HG03025 (cell line): ENCODE data around the gene PLEKHA7.

Source experiments
- ATAC-seq: cut with Tn5 transposase; IDR thresholded peaks from one replicate; pipeline ENCODE4 v1.9.1; 2021; ENCODE audit warnings: mild to moderate bottlenecking, moderate library complexity; ENCODE audit not compliant: unreplicated experiment, low FRiP score

PLEKHA7 gene

DNA sequence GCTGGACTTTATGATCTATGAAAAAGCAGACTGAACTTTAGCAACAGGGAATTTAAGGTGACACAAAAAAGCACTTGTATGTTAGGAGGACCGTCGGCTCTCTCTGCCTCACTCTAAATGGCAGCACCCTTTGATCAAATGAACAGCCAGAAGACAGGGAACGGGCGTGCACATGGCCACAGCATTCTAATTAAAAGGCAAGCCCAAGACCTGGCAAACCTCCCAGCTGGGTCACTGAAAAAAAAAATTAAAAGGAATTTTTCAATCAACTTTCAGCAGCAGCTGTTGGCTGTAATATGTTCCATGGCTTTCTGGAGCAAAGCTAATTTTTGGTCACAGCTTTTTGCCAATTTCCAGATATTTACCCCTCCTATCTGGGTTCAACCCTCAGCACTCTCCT, 159.2 kb downstream of the PLEKHA7 start:
- no peak for ATAC-seq

DNA sequence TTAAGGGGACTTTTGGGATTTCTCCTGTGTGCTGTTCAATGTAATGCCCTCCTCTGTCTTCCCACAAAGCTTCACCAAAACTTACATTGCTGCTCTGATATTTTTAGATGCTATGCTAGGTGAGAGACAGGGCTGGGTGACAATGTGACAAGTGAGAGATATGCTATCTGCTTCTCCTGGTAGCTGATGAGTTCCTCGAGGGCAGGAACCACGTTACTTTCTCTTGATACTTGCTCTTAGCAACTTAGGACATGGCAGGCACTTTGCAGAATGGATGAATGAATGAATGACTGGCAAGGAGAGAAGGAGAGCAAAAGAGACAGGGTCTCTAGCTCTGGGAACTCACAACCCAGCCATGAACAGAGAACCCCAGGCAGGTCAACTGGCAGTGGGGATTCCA, 160.4 kb downstream of the PLEKHA7 start:
- ATAC-seq = no peak

DNA sequence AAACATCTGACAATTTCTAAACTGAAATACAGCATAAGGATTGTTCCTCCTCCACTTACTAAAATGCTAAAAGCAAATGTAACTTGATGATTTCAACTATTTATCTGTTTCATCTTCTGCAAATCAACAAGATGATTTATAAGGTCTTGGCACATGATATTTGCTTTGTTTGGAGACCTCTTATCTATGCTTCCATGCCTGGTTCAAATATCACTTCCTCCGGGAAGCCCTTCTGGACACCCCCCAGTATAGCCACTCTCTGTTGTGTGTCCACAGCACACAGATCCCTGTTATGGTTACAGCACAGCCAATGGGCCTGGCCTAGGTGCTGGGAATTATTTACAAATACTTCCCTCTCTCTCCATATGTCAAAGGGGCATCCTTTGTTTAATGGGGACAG, 160.9 kb downstream of the PLEKHA7 start:
- ATAC-seq = no peak

DNA sequence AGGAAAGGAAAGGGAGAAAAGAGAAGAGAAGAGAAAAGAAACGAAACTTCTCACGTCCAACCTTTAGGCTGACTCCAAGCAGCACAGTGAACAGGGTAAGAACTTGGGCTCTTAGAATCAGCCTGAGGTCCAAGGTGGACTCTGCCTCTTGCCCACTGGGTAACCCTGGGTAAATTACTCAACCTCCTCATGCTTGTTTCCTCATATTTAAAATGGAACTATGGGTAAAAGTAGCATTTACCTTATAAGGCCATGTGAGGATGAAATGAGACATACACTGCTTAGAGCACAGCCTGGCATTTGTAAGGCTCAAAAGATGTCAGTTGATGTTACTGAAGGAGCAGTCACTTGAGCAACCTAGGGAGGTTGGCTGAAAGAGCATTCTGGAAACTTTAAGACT, 167.9 kb downstream of the PLEKHA7 start:
- ATAC-seq = no peak

DNA sequence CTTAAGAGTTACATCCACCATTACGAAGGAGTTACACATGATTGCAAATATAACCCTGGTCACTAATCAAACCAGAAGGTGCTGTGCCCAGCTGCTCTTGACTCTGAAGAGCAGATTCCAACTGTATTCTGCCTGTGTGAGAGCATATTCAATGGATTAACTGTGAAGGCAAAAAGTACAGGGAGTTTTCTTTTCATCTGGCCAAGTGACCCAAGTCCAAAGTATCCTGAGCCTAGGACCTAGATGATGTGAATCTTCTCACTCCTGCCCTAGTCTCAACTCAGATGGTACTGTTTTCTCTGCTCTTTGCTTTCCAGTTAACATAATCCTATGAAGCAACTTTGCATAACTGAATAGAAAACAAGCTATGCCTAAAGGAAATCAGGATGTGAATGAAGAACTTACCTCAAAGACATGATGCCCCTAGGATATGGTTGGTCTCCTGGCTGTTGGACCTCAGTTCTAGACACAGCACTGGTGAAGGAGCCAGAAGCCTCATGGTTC, 169.9 kb downstream of the PLEKHA7 start:
- no peak for ATAC-seq

DNA sequence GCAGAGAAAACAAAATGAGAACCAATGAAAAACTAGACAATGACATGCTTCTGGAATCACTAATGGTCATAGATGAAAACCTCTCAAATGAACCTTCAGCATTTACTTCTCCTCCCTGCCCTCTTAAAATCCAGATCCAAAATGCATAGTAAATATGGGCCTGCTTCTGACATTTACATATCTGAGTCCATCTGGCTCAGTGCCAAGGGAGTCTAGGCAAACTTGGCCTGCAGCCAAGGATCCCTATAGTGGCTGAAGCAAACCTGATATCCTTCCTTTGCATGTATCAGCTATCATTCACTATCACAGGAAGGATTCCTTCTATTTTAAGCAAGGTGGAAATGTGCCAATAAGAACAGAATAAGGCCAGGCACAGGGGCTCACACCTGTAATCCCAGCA, 170.9 kb downstream of the PLEKHA7 start:
- no peak for ATAC-seq

DNA sequence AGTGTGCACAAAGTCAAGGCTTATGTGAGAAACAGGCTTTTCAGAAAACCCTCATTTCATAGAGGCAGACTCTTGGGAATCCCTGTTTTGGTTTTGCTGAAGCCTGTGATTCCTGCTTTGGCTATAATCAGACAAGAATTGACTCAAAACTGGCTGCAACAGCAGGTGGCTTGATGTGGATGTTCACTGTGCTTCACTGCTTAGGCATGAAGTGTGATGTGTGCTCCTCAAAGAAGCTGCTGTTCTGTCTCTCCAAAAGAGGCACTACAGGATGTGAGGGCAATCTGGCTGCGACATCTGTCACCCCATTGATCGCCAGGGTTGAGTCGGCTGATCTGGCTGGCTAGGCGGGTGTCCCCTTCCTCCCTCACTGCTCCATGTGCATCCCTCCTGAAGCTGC, 172.2 kb downstream of the PLEKHA7 start:
- ATAC-seq = no peak

DNA sequence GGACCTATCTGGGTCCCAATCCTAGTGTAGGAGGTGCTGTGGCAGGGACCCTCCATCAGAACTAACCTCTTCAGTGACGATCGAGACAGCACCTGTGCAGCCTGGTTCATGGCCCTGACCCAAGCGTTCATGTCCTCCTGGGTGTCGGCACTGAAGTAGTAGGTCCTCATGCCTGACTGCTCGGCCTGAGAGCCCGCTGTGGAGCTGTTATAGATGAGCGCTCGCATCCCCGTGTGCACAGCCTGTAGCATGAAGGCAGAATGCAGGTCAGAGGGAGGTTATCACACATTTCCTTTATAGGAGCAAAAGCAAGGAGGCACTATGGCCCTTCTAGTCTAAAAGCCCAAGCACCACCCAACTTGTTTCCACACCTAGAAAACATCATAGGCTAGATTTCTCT, 172.7 kb downstream of the PLEKHA7 start:
- no peak for ATAC-seq

DNA sequence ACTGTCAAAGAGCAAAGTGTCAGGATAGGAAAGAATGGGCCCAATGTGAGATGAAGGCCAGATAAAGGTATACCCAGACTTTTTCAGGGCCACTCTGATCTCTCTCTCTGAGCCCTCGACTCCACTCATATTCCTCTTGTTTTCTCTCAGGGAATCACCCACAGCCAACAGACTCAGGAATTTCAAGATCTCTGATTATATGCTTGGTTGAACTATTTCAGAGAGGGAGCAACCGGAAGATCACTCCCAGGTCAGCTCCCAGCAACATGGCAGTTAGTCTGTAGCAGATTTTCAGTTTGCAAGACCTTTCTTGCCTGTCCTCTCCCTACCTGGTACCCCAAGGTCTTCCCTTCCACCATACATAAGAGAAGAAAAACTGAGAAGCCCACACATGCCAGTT, 173.3 kb downstream of the PLEKHA7 start:
- no peak for ATAC-seq

DNA sequence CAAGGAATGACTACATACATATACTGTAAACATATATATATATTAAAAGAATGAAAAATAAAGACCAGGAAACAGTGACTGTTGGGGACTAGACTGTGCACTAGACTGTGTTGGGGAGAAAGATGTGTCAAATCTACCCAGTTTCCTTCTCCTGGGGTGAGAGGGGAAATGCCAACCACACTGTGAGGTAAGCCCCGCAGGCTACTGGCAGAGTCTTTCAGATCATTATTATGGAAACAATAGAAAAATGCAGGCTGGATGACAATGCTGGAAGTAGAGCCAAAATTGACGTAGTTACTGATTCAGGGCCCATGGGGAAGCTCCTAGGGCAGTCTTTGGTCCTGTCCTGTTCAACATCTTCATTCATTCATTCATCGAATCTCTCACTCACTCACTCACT, 174.4 kb downstream of the PLEKHA7 start:
- no peak for ATAC-seq

DNA sequence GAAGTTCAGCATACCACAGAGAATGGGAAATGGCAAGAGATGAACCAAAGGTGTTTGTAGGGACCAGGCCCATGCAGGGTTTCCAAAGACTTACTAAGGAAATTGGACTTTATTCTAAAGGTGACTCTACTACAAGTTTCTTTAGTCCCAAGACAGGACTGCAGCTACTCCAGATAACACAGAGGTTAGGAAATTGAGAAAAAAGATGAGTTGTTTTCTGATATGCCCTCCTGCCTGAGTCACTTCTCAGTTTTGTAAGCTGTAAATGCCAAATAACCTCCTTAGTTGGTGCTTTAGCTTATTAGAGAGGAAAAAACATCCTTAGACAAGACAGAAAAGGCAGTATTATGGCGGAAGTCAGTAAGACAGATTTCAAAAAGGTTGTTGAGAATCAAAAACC, 179.8 kb downstream of the PLEKHA7 start:
- ATAC-seq = no peak

DNA sequence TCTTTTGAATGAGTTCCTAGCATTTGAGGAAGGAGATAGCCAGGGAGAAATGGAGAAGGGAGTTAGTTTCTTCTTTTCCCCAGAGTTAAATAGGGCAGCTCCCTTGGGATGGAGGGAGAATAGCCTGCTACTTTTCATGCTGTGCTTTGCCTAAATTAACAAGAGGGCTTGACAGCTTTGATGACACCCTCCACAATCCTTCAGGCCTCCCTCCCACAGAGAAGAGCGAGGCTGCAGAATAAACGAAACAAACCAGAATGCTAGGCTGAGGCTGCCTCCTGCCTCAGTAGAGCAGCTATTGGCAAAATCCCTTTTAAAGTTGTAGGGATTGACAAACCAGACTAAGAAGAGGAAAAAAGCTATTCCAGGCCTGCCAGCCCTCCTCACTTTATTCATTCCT, 181.2 kb downstream of the PLEKHA7 start:
- no peak for ATAC-seq

DNA sequence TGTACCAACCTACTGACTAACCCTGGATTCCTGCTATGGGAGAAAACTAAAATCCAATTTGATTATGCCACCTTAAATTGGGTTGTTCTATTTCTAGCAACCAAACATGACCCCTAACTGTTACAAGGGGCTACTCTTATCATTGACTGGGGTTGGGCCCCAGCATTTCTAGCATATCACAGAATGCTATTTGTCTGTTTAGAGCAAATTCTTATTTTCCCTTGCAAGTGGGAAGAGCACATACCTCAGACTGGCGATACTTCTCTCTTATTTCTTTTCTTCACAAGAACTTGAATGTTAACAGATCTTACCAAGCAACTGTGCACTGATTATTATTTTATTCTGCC, 182.0 kb downstream of the PLEKHA7 start:
- no peak for ATAC-seq

DNA sequence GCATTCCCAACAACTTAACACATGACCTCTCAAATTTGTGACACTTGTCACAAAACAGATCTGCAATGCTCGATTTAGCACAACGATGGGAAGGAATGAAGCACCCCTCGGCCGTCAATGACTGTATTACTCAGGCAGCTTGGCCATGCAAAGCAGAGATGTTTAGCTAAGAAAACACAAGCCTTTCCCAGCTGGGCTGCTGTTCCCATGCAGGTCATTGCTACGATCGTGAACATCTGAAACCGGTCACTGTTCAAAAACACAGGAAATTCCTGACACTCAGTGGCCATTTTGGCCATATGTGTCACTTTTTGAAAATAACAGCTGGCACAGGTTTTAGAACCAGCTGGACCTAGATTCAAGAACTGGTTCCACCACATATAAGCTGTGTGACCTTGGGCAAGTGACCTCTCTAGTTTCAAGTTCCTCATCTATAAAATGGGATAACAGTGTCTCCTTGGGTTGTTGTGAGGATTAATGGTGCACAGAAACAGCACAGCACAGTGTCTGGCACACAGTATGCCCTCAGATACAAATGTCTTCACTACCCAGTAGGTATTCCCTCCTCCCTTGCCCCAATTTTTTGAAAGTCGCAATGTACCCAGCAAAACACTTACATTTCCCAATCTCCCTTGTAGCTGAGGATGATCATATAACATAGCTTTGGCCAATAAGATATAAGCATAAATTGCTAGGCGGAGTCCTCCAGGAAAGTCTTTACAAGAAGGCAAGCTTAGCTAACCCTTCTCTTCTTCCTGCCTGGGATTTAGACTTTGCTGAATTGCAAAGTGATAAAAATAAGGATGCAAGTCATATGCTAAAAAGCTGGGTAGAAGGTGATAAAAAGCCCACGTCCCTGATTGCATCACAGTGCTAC, 182.7 kb downstream of the PLEKHA7 start:
- ATAC-seq = no peak

DNA sequence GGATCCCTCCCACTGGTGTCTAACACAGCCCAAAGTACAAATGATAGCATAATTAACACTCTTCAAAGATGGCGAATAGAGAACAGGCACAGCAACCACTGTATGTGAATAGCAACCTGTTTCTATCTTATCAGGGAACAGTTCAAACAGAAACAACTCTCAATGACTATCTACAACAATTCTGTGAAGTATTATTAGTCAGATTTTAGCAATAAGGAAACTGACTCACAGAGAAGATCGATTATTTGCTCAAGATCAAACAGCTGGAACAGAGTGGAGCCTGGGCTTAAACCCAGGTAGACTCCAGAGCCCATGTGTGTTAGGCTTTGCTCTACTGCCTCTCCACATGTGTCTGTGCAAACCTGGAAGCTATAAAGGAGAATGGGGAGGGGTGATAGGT, 187.1 kb downstream of the PLEKHA7 start:
- no peak for ATAC-seq

DNA sequence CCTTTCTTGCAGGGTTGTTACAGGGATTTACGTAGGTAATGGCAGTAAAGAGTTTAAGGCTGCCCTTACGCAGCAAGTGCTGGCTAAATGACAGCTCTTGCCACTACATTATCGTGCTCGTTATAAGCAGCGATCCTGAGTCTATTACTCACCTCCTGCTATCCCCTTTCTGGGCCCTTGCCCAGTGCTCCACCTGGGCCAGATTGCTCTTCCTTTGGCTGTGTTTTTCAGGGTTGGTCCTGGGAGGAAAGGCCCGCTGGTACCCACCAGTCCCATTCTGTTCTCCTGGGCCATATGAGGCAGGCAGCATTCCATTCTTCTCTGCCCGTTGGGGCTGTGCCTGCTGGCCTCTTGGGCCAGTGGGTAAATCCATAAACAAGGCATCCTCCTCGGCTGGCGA, 188.2 kb downstream of the PLEKHA7 start:
- ATAC-seq = no peak

DNA sequence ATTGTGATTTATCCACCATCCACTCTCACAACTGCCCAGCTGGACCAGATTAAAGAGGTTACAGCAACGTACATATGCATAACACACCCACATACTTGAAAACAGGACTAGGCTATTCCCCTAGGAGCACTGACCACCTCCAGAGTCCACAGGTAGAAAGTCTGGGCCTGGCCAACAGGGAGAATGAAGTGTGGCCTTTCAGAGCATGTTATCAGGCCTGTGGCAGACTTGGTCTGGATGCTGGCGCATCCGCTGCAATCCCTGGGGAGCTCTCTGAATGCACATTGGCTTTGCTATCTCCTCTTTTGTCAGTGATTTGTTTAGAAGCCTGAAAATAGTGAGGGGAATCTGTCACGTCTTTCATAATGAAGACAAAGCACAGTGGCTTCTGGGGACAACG, 189.1 kb downstream of the PLEKHA7 start:
- no peak for ATAC-seq

DNA sequence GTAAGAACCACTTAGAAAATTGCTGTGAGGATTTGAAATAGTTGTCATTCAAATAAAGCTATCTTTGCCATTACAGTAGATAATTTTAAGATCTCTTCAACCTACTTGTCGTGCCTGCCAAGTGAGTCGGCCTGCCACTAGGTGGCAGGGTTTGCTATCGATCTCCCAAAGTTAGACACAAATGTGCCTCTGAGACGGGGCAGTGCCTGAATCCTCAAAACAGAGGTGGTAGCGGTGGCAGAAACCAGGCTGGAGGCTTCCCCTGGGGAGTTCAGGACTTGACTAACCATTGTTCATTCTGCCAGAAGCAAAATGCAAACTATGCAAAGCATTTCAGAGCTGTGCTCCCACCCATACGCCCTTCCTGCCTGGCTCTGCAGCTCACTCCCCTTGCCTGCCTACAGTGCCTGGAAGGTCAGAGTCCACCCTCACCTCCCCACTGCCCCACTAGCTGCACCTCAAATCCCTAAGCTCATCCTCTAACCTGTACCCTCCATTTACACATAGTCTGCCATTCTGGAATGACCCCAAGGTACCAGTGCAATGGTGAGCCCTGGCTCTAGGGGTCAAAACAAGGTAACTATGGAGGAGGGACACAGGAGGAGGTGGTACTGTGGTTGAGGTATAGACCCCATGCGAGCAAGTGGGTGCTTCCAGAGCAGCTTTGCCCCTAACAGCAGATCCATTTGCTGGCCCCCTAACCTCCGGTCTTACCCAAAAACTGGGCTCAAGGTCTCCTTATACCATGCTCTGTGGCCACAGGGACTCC, 193.7 kb downstream of the PLEKHA7 start:
- ATAC-seq = peak; percentile 71

DNA sequence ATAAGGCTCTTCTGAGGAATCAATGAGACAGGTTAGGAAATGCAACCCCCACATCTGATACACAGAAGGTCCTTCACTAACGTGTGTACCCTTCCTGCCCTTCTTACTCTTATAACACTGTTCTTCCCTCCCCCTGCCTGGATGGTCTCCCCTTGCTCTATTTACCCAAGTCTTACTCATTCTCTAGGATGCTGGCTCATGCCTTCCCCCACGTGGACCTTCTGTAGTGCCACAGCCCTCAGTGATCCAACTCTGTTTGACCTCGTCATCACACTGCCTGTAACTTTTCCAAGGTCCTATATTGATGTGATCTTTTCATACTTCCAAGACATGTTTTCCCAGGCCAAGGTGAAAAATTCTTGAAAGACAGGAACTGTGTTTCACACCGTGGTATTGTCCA, 195.9 kb downstream of the PLEKHA7 start:
- ATAC-seq = no peak

DNA sequence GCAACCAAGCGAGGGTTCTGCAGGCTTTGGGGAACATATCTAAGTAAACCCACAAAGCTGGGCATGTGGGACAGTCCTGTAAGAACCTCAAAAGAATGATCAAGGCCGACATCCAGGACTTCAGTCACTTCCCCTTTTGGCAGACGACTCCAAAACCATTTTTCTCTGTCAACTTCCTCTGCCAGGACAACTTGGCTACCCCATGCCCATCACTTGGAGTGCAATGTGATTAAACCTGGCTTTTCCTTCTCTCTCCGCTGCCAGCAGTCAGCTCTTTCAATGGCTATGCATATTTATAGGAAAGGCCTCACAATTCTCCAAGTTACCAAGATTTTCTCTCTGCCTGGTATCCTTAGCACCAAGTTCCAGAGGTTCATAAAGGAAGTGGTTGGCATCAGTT, 196.9 kb downstream of the PLEKHA7 start:
- no peak for ATAC-seq

DNA sequence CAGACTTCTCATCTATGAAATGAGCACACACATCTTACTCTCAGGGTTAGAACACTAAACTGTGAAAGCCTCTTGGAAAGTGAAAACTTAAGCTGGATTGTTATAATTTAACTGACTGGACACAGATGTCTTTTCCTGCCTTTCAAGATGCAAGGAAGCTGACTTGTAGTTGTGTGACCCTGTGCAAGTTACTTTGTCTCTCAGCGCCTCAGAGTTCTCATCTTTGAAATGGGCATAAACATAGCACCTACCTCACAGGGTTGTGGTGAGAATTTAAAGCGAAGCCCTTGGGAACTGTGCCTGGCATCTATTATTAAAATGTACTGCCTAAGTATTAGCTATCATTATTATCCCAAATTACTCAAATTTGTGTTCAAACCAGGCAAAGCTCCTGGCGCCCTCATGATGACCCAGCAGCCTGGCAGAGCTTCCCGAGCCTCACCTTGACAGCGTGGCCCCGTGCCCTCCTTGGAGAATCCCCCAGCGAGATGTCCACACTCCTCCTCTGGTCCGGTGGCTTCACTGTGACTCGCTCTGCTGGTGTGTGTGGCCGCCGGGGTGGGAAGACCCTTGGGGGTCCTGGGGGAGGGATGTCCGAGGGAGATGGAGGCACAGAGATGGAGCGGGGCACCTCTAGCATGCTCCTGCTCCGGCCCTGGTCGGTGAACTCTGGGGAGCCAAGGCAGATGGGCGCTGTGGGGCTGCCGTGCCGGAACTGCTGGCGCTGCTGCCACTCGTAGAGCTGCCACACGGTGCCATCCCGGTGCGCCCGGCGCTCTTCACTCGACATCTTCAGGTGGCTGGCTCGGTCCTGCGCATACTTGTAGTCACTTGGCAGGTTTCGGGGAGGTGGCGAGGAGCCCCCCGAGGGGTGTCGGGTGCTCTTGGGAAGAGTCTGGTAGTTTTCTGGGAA, 197.6 kb downstream of the PLEKHA7 start:
- no peak for ATAC-seq
